ENCODE results near the gene COX11. TPM values are rescaled to one million over a fixed set of nuclear protein-coding genes. Genes with fewer than 3 reads are reported as not detected.

The COX11 gene
- total RNA-seq, 2 experiments from 2014 or later: 44.9 to 46.1 TPM

GRCh38 chr17:54979657-54980056 is 11.2 kb upstream of the COX11 start:
- Mint-ChIP-seq H3K27me3 (no peaks in the 10 kb centered on the region), H3K4me1 (peaks cover 11% of the 10 kb centered on the region), H3K4me3 (no peak overlapping the region), H3K27ac (no peak overlapping the region), H3K9me3 (peaks cover 2% of the 10 kb centered on the region), H3K36me3 (ENCODE audit: low read depth) (peaks cover 6% of the 10 kb centered on the region)
- no peak for DNase-seq
- CTCF ChIA-PET: interaction anchor here (1.5 kb wide), 1 partner anchor 10 kb away, joined by 9 read pairs; the partner anchor contains the start of genes COX11 and STXBP4
- POLR2A ChIA-PET: no interaction called here

GRCh38 chr17:54977744-54978143 is 9.3 kb upstream of the COX11 start:
- ChIA-PET POLR2A (no interaction called here), CTCF (no interaction called here)
- no peaks in the 10 kb centered on the region for H3K27me3 Mint-ChIP-seq
- H3K9me3 Mint-ChIP-seq: peaks cover 2% of the 10 kb centered on the region
- peaks cover 11% of the 10 kb centered on the region for H3K4me1 Mint-ChIP-seq
- no peak overlapping the region for H3K4me3 Mint-ChIP-seq
- peaks cover 6% of the 10 kb centered on the region for H3K36me3 Mint-ChIP-seq (ENCODE audit: low read depth)
- H3K27ac Mint-ChIP-seq: no peak overlapping the region
- no peak for DNase-seq

GRCh38 chr17:54976316-54976715 is 7.9 kb upstream of the COX11 start:
- Mint-ChIP-seq H3K27ac (no peak overlapping the region), H3K4me1 (peaks cover 11% of the 10 kb centered on the region), H3K36me3 (ENCODE audit: low read depth) (peaks cover 6% of the 10 kb centered on the region), H3K27me3 (no peaks in the 10 kb centered on the region), H3K4me3 (no peak overlapping the region), H3K9me3 (peaks cover 2% of the 10 kb centered on the region)
- ChIA-PET CTCF (no interaction called here), POLR2A (no interaction called here)
- no peak for DNase-seq

GRCh38 chr17:54974759-54975158 is 6.3 kb upstream of the COX11 start:
- Mint-ChIP-seq H3K4me3 (no peak overlapping the region), H3K9me3 (no peaks in the 10 kb centered on the region), H3K27me3 (no peaks in the 10 kb centered on the region), H3K36me3 (ENCODE audit: low read depth) (peaks cover 2% of the 10 kb centered on the region), H3K4me1 (peaks cover 14% of the 10 kb centered on the region), H3K27ac (no peak overlapping the region)
- CTCF ChIA-PET: no interaction called here
- POLR2A ChIA-PET: no interaction called here
- DNase-seq: no peak

- Mint-ChIP-seq H3K36me3 (ENCODE audit: low read depth) (no peaks in the 10 kb centered on the region), H3K9me3 (no peaks in the 10 kb centered on the region), H3K4me3 (no peak overlapping the region), H3K4me1 (peaks cover 15% of the 10 kb centered on the region), H3K27me3 (no peaks in the 10 kb centered on the region), H3K27ac (no peak overlapping the region)
- POLR2A ChIA-PET: no interaction called here
- DNase-seq: no peak
- CTCF ChIA-PET: interaction anchor here (0.8 kb wide), 1 partner anchor 259 kb away, joined by 3 read pairs; no protein-coding TSS in a partner anchor
Measured at GRCh38 chr17:54972406-54973138, 4.1 kb upstream of the COX11 start.

GRCh38 chr17:54971901-54972300 is 3.4 kb upstream of the COX11 start:
- Mint-ChIP-seq H3K9me3 (no peaks in the 10 kb centered on the region), H3K27ac (no peak overlapping the region), H3K36me3 (ENCODE audit: low read depth) (no peaks in the 10 kb centered on the region), H3K4me3 (no peak overlapping the region), H3K27me3 (no peaks in the 10 kb centered on the region), H3K4me1 (peaks cover 19% of the 10 kb centered on the region)
- DNase-seq: no peak
- CTCF ChIA-PET: no interaction called here
- POLR2A ChIA-PET: no interaction called here

GRCh38 chr17:54971147-54971546 is 2.7 kb upstream of the COX11 start:
- Mint-ChIP-seq H3K4me1 (peaks cover 24% of the 10 kb centered on the region), H3K9me3 (no peaks in the 10 kb centered on the region), H3K27ac (no peak overlapping the region), H3K27me3 (no peaks in the 10 kb centered on the region), H3K36me3 (ENCODE audit: low read depth) (peaks cover 1% of the 10 kb centered on the region), H3K4me3 (no peak overlapping the region)
- ChIA-PET POLR2A (no interaction called here), CTCF (interaction anchor here (0.5 kb wide), 1 partner anchor 552 kb away, joined by 5 read pairs; no protein-coding TSS in a partner anchor)
- DNase-seq: no peak

- DNase-seq: no peak
- peak overlapping the region; percentile 5 for H3K4me3 Mint-ChIP-seq
- ChIA-PET POLR2A (no interaction called here), CTCF (interaction anchor here (2.4 kb wide), 1 partner anchor 10 kb away, joined by 9 read pairs; no protein-coding TSS in a partner anchor)
- H3K36me3 Mint-ChIP-seq (ENCODE audit: low read depth): peaks cover 5% of the 10 kb centered on the region
- H3K9me3 Mint-ChIP-seq: no peaks in the 10 kb centered on the region
- peaks cover 22% of the 10 kb centered on the region for H3K4me1 Mint-ChIP-seq
- peak overlapping the region; percentile 2 for H3K27ac Mint-ChIP-seq
- H3K27me3 Mint-ChIP-seq: no peaks in the 10 kb centered on the region
Measured at GRCh38 chr17:54969658-54970572, 1.5 kb upstream of the COX11 start.

- no peaks in the 10 kb centered on the region for H3K27me3 Mint-ChIP-seq
- no peak for DNase-seq
- peaks cover 22% of the 10 kb centered on the region for H3K4me1 Mint-ChIP-seq
- H3K27ac Mint-ChIP-seq: no peak overlapping the region
- H3K36me3 Mint-ChIP-seq (ENCODE audit: low read depth): peaks cover 10% of the 10 kb centered on the region
- ChIA-PET CTCF (interaction anchor here (2.4 kb wide), 1 partner anchor 11 kb away, joined by 9 read pairs; no protein-coding TSS in a partner anchor), POLR2A (no interaction called here)
- no peaks in the 10 kb centered on the region for H3K9me3 Mint-ChIP-seq
- H3K4me3 Mint-ChIP-seq: no peak overlapping the region
Measured at GRCh38 chr17:54968988-54969332, 506 bp upstream of the COX11 start.

GRCh38 chr17:54967621-54968261 is 713 bp downstream of the COX11 start:
- CTCF ChIA-PET: no interaction called here
- Mint-ChIP-seq H3K4me3 (no peak overlapping the region), H3K9me3 (no peaks in the 10 kb centered on the region), H3K27me3 (no peaks in the 10 kb centered on the region), H3K27ac (no peak overlapping the region), H3K36me3 (ENCODE audit: low read depth) (peaks cover 18% of the 10 kb centered on the region), H3K4me1 (peaks cover 22% of the 10 kb centered on the region)
- POLR2A ChIA-PET: no interaction called here
- no peak for DNase-seq

GRCh38 chr17:54956791-54957190 is 11.7 kb downstream of the COX11 start:
- ChIA-PET CTCF (no interaction called here), POLR2A (no interaction called here)
- Mint-ChIP-seq H3K27ac (no peak overlapping the region), H3K27me3 (no peaks in the 10 kb centered on the region), H3K4me1 (no peaks in the 10 kb centered on the region), H3K36me3 (ENCODE audit: low read depth) (peaks cover 19% of the 10 kb centered on the region), H3K4me3 (no peak overlapping the region), H3K9me3 (no peaks in the 10 kb centered on the region)
- no peak for DNase-seq

GRCh38 chr17:54951286-54951685 is 17.2 kb downstream of the COX11 start:
- no peaks in the 10 kb centered on the region for H3K9me3 Mint-ChIP-seq
- no peaks in the 10 kb centered on the region for H3K36me3 Mint-ChIP-seq (ENCODE audit: low read depth)
- H3K27ac Mint-ChIP-seq: no peak overlapping the region
- H3K4me3 Mint-ChIP-seq: no peak overlapping the region
- peaks cover 6% of the 10 kb centered on the region for H3K27me3 Mint-ChIP-seq
- POLR2A ChIA-PET: no interaction called here
- H3K4me1 Mint-ChIP-seq: no peaks in the 10 kb centered on the region
- DNase-seq: no peak
- CTCF ChIA-PET: no interaction called here

- H3K4me1 Mint-ChIP-seq: no peaks in the 10 kb centered on the region
- CTCF ChIA-PET: no interaction called here
Measured at GRCh38 chr17:54950116-54950515, 18.3 kb downstream of the COX11 start.

More at GRCh38 chr17:54950116-54950515, 18.3 kb downstream of the COX11 start:
- no peak overlapping the region for H3K27ac Mint-ChIP-seq
- peaks cover 9% of the 10 kb centered on the region for H3K27me3 Mint-ChIP-seq
- DNase-seq: no peak
- no peak overlapping the region for H3K4me3 Mint-ChIP-seq
- POLR2A ChIA-PET: interaction anchor here (0.6 kb wide), 1 partner anchor 9 kb away, joined by 3 read pairs; no protein-coding TSS in a partner anchor
- no peaks in the 10 kb centered on the region for H3K9me3 Mint-ChIP-seq
- H3K36me3 Mint-ChIP-seq (ENCODE audit: low read depth): no peaks in the 10 kb centered on the region

Data from activated CD4-positive, alpha-beta T cell treated with anti-CD3 and anti-CD28 coated beads, Interleukin-2, amount 10 ng/mL, durations not matched to agents 7 days and 5 days (primary cell).